ENCODE results near the gene HSPA12A.

HSPA12A gene

DNA sequence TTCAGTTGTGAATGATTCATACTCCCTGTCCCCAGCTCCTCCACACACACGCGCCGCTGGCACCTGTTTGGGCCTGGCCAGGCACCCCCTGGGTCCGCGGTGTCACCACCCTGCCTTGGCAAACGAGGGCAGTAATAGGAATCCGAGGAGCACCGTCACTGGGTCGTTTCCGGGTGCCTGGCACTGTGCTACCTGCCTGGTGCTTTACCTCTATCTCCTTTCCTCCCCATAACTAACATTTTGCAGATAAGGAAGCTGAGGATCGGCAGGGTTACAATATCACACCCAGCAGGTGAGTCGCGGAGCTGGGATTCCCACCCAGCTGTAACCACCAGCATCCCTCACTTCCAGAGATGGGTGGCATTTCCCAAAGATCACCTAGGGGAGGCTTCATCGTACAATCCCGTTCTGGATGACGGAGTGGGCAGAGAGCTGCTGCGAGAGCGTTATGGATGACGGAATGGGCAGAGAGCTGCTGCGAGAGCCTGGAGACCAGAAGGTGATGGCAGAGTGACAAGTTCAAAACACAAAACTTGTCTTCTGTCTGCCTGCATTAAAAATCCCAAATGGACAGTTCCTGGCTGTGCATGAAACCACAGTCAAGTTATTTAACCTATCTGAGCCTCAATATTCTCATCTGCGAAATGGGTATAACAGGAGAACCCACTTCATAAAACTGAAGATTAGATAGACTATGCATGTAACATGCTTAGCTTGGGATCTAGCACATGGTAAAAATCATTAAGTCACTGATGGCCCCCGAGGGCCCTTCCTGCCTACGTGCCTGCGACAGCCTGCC lies 1.1 kb upstream of the HSPA12A start:
- no peak for DNase-seq (ENCODE audit: low read depth)

GRCh38 chr10:116741391-116742351 lies 695 bp downstream of the HSPA12A start:
- no peak for DNase-seq (ENCODE audit: low read depth)

DNA sequence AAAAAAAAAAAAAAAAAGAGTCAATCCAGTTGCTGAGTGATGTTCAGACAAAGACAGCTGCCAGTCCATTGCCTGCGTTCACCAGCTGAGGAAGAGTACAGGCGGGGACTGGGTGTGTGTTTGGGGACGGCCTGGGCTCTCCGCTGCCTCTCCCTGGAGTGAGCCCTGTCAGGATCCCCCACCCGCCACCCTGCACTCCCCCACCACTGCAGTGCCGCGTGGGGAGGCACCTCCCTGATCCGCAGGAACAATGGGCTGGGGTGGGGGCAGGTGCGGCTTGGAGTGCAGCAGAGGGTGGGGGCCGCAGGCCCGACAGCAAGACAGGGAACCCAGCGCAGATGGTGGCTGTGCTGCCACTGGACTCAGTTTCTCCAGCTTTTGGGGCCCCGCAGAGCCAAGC lies 1.4 kb downstream of the HSPA12A start:
- no peak for DNase-seq (ENCODE audit: low read depth)

- DNase-seq (ENCODE audit: low read depth) = no peak
Measured at GRCh38 chr10:116738339-116738738, 4.0 kb downstream of the HSPA12A start.

- DNase-seq (ENCODE audit: low read depth) = no peak
Measured at GRCh38 chr10:116737627-116738327, 4.6 kb downstream of the HSPA12A start.

DNA sequence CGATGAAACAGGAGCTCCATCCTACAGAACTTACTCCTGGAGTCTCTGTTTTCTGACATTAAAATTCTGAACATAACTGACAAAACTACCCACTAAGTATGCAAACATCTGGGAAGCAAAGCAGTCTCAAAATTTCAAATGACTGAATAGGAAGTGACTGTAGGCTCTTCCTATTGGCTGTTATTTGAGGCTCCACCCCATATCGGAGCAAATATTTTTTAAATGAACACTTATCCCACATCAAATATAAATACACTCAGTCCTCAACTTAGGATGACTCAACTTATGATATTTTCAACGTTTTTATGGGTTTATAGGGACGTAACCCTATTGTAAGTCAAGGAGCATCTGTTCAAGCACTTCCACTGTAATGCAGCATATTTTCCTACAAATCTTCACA lies 8.8 kb downstream of the HSPA12A start:
- peak; percentile 7 for DNase-seq (ENCODE audit: low read depth)

DNA sequence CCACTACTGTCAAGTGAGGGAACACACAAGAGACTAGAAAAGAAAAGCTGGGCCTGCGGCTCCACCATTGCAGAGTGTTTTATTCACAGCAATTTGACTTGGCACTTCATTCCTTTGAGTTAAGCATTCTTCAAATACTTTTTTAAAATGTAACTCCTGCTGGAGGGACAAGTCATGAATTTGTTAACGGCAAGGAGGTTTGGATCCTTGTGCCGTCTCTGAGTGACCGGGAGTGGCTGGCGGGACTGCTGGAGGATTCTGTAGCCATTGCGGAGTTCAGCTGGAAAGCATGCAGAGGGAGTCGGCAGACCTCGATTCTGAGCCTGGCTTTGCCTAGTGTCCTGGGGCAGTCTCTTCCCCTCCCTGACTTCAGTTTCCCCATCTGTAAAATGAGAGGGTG lies 9.8 kb downstream of the HSPA12A start:
- DNase-seq (ENCODE audit: low read depth) = no peak

- no peak for DNase-seq (ENCODE audit: low read depth)
Measured at GRCh38 chr10:116730464-116731260, 11.7 kb downstream of the HSPA12A start.

- no peak for DNase-seq (ENCODE audit: low read depth)
Measured at GRCh38 chr10:116729243-116729642, 13.1 kb downstream of the HSPA12A start.

- DNase-seq (ENCODE audit: low read depth) = peak; percentile 8
Measured at GRCh38 chr10:116728526-116729096, 13.8 kb downstream of the HSPA12A start.

- DNase-seq (ENCODE audit: low read depth) = no peak
Measured at GRCh38 chr10:116723428-116724281, 18.7 kb downstream of the HSPA12A start.

DNA sequence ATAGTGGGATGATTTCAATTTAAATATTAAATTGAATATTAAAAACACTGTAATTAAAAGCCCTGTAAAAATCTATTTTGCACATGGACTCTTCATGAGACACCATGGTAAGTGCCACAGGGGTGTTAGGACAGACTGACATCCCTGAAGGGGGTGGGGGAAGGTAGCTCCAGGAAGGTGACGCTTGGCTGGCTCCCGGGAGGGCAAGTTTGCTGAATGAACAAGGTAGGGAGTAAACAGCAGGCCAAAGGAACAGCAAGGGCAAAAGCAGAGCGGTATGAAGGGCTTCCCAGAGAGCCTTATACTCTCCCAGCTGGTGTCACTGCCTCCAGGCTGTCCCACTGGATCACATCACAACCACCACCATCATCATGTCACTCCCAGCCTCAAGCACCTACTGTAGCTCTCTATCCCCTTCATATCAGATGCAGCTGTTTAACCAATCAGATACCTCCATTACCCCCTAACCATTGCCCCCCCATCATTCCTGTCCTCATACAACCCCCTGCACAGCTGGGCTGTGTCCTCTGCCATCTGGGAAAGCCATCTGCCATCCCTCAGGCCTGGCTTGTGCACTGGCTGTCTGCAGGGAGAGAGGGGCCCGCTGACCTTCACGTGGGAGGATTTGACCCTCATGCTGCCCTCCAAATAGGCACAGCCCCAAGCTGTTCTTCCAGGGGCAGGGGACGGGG lies 19.5 kb downstream of the HSPA12A start:
- DNase-seq (ENCODE audit: low read depth) = no peak

- no peak for DNase-seq (ENCODE audit: low read depth)
Measured at GRCh38 chr10:116721547-116722392, 20.6 kb downstream of the HSPA12A start.

DNA sequence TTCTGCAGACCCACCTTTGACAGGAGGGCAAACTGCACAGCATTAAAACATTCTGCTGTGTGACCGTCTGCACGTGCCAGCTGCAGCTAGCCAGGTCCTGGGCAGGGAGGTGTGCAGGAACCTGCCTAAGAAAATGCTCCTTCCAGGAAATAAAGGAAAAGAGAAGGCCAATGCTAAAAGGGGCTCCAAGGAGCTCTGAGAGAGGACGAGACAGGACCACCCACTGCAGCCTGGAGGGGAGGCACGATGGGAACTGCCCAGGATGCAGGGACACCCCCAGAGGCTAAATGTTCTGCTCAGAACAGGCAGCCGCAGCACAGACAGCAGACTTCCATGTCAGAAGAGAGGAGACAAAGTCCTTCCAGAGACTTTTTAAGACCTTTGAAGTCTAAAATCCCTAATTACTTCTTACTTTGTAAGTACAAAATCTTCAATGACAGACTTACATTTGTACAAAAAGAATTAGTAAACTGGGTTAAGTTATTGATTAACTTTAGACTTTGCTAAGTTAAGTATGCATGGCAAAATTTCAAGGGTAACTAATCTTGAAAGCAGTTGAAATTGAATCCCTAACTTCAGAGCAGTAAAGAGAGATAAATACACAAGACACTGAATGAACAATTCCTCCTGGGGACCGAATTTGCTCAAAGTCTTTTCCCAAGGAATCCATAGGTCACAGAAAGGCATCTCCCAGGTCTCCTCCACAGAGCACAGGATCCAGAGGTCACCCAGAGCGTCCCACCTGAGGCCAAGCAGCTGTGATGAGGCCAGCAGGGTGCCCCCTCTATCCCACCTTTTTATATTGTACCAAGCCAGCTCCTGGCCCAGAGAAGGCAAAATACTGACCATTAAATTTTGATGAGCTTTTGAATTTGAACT lies 21.5 kb downstream of the HSPA12A start:
- DNase-seq (ENCODE audit: low read depth) = no peak

DNA sequence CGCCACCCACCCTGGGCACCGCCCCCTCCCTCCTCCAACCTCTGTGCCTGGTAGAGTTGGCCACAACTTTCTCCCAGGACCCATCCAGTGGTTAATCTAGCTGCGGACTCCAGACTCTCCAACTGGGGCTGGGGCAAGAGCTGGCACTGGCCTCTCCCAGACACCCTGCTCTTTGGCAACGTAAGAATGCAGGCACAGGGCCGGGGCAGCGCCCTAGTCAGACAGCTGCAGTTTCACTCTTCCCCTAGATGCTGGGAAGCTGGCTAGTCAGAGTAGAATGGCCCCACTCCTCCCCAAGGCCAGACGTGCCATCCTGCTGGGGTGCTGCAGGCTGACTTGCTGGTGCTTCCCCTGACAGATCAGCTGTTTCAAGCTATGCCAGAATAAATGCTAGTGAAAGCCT lies 22.1 kb downstream of the HSPA12A start:
- no peak for DNase-seq (ENCODE audit: low read depth)

DNA sequence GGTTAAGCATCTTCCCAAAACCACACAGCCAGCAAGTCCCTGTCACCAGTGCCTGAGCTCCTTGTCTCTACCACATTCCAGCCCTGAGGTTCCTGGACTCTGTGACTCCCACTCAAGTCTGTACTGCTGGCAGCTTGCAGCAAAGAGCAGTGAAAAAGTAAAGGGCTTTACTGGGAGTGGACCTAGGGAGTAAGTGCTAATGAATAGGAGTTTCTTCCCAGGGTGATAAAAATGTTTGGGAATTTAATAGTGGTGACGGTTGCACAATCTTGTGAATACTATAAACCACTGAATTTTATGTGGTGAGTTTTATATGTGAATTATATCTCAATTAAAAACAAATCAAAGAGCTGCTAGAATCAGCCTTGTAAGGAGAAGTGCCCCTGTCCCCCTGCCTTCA lies 22.6 kb downstream of the HSPA12A start:
- no peak for DNase-seq (ENCODE audit: low read depth)

- DNase-seq (ENCODE audit: low read depth) = no peak
Measured at GRCh38 chr10:116718058-116718457, 24.3 kb downstream of the HSPA12A start.

DNA sequence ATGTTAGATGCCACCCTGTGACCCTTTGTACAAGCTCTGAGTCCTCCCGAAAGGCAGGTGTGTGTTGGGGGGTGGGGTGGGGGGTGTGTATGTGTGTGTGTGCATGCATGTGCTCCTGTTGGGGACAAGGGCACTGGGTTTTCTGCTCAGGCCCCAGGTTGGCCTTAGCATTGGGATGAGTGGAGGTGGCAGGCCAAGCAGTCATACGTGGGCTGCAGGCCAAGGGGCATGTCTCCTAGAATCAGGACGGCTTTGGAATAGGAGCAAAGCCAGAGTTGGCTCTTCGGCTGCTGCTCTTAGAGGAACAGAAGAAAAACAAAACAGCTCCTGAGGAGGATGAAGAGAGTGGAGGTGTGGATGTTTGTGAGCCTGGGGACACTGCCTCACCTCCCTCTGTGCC lies 26.0 kb downstream of the HSPA12A start:
- no peak for DNase-seq (ENCODE audit: low read depth)
